Measurements from ENCODE around the gene C3orf52.

Gene C3orf52

DNA sequence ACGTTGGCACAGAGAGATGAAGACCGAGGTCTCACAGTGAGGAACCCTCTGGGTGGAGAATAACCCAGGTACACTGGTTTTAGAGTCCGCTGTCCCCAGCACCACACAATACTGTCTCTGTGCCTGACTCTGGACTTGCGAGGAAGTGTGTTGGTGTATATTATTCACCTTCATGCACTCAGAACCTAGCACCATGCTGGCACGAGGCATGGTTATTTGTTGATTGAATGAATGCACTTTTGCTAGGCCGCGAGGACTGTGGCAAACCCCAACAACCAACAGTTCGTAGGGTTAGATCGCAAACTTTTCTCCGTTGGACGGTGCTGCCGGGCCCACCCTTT lies 484 bp upstream of the C3orf52 start:
- in situ Hi-C loops (cut with MboI; ENCODE audit: low sequenced_read_pairs): no loop called here

DNA sequence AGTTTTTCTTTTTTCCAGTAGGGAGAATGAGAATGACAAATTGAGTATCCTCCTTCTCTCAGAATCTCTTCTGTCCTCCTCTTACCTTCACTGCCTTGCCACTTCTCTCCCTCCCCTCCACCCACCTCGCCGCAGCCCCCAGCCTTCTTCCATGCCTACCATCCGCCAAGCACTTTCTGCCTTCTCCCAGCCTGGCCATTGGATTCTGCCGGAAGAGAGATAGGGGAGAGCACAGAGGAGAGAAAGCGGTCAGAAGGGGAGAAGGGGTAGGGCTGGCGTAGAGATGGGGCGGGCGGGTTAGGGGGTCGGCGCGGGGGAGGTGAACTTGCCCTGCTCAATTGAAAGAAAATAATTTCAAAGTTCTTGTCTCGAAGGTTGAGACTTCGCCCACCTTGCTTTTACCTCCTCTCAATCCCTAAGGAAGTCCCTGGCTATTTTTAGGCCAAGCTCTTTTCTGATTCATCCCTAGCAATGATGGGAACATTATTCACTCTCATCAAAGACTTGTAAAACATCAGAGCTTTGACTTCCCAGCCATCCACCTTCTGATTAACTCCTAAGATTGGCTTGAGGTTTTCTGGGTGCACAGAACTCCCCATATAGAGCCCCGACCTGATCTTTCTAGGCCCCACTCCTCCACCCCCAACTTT lies 811 bp downstream of the C3orf52 start:
- in situ Hi-C loops (cut with MboI; ENCODE audit: low sequenced_read_pairs): no loop called here

DNA sequence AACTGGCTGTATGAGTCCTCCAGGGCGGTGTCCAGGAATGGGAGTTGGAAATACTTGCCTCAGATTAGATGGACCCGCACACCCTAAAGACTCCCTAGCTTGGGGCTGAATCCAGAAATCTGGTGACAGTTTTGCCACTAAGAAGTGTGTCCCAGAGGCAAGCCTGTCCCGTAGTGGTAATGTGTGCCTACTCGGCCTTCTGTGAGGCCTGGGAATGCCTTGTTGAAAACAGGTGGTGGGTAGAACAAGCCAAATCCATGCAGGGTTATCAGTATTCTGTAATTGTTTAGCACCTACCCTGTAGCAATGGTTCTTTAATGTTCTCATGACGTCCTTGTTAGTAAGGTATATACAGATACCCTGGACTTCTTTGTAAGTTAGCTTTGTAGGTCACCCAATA lies 1.6 kb downstream of the C3orf52 start:
- in situ Hi-C loops (cut with MboI; ENCODE audit: low sequenced_read_pairs): no loop called here

DNA sequence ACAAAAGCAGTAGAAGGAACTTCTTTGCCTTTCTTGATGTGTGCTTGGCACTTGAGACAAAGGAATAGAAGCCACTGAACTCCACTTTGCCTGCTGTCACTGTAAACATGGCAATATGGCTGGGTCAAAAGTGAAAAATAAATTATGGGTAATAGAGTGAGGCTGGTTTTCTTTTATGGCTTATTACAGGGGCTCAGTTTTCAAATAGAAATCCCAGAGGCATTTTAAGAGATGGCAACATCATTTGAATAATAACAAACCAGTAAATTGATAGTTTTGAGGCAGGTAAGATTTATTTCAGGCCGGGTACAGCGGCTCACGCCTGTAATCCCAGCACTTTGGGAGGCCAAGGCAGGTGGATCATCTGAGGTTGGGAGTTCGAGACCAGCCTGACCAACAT lies 2.8 kb downstream of the C3orf52 start:
- in situ Hi-C loops (cut with MboI; ENCODE audit: low sequenced_read_pairs): no loop called here

- in situ Hi-C loops (cut with MboI; ENCODE audit: low sequenced_read_pairs): no loop called here
Observed at GRCh38 chr3:112089956-112090886, 4.0 kb downstream of the C3orf52 start.

GRCh38 chr3:112090887-112091586 lies 4.8 kb downstream of the C3orf52 start:
- in situ Hi-C loops (cut with MboI; ENCODE audit: low sequenced_read_pairs): no loop called here

DNA sequence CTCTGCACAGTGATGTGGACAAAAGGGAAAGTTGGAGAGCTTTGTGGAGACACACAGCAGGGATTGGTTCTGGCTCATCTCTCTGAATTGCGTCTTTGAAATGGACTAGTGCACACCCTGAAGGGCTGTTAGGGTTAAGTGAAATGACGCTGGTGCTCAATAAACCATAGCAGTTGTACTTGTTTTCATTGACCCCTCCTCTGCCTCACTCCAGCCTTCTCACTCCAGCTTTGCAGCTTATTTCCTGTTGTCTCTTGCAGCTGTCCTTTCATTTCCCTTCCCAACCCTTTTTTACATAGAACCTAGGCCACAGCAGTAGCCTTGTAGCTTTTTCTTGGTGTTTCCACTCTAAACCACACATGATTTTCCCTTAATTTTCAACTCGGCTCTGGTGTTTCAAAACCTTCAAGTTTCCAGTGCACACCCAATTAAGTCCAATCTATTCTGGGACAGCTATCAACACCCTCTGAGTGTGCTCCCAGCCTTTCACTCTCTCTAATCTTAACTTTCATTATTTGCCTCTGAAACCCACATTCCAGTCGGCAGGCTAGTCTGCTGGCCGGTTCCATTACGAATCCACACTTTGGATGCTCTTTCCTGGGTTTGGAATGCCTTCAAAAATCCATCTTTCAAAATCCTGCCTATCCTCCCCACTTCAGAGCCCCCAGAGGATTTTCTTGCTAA lies 6.4 kb downstream of the C3orf52 start:
- in situ Hi-C loops (cut with MboI; ENCODE audit: low sequenced_read_pairs): no loop called here

DNA sequence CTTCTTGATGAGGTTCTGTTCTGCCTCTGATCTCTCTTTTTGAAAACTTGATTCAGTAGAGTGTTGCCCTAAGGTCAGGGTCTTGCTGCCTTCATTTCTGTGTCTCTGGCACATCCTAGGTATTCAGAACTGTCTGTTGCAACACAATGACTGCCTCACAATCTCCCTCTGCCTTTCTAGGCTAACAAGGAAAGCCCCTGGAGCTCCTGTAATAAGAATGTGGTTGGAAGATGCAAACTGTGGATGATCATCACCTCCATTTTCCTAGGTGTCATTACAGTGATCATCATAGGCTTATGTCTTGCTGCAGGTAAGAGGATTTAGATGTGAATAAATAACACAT lies 7.0 kb downstream of the C3orf52 start:
- in situ Hi-C loops (cut with MboI; ENCODE audit: low sequenced_read_pairs): no loop called here

- in situ Hi-C loops (cut with MboI; ENCODE audit: low sequenced_read_pairs): no loop called here
Observed at GRCh38 chr3:112095731-112096130, 9.5 kb downstream of the C3orf52 start.

- in situ Hi-C loops (cut with MboI; ENCODE audit: low sequenced_read_pairs): no loop called here
Observed at GRCh38 chr3:112096176-112096575, 10.0 kb downstream of the C3orf52 start.

DNA sequence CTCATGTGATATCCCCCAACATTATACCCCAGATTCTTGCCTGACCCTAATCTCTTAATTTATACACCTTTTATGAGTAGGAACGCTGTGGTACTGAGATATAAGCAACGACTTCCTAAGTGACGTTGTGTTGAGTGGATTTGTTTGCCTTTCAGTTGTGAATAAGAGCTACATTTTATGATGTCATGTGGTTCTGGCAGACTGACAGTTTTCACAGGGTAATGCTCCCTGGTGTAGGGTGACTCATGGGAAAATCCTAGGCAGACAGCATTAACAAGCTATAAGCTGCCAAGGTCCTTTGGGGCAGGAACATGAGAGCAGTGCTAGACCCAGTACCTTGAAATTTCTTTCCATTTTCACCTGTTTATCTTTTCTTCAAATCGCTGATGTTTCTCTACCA lies 11.2 kb downstream of the C3orf52 start:
- in situ Hi-C loops (cut with MboI; ENCODE audit: low sequenced_read_pairs): no loop called here

- in situ Hi-C loops (cut with MboI; ENCODE audit: low sequenced_read_pairs): no loop called here
Observed at GRCh38 chr3:112101916-112102315, 15.7 kb downstream of the C3orf52 start.

- in situ Hi-C loops (cut with MboI; ENCODE audit: low sequenced_read_pairs): no loop called here
Observed at GRCh38 chr3:112104774-112105173, 18.6 kb downstream of the C3orf52 start.

- in situ Hi-C loops (cut with MboI; ENCODE audit: low sequenced_read_pairs): no loop called here
Observed at GRCh38 chr3:112109322-112109721, 23.1 kb downstream of the C3orf52 start.

DNA sequence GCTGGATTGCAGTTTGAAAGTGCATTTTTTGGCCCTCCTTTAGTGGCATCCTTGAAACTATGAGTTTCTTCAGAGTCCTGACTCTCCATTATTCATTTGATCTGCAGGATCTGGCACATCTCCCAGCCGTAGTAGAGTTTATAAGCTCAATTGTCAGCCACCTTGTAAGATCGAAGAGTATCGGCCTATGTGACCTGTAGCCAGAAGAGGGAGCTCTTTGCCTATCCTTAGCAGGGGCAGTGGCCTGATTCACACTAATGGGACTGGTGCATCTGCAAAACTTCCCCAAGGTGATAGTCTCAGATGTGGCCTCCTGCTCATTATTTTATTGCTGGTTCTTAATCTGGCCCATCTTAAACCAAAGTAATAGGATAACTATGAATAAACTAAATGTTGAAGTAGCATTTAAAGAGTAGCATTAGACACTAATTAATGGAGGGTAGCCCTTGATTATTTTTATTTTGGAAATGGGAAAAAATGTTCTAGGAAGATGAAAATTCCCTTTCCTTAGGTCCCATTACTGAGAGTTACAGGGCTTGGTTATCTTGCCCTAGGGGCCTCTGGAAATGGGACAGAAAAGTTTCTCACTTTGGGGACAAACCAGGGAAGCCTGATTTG lies 25.7 kb downstream of the C3orf52 start:
- in situ Hi-C loops (cut with MboI; ENCODE audit: low sequenced_read_pairs): loop anchor here (10.0 kb wide), 1 partner anchor 413 kb away; no protein-coding TSS in a partner anchor

DNA sequence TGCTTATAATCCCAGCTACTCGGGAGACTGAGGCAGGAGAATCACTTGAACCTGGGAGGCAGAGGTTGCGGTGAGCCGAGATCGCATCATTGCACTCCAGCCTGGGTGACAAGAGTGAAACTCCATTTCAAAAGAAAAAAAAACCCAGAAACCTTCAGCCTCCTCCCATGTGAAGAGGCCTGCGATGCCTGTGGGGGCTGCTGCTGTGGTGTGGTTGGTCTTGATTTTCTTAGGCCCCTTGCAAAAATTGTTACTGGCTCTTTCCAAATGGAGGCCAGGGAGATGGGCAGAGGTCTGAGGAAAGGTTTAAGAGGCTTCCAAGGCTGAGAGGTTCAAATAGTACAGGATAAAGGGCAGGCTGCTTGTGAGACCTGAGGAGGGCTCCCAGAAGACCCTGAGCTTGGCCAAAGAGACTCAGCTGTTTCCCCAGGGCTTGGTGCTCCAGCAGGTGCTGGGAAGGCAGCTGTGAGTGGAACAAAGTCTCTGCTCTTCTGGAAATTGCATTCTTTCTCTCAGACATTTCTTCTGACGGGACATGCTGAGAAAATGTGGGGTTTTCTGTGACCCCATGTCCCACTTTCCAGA lies 28.5 kb downstream of the C3orf52 start:
- in situ Hi-C loops (cut with MboI; ENCODE audit: low sequenced_read_pairs): loop anchor here (10.0 kb wide), 1 partner anchor 410 kb away; no protein-coding TSS in a partner anchor

- in situ Hi-C loops (cut with MboI; ENCODE audit: low sequenced_read_pairs): loop anchor here (10.0 kb wide), 1 partner anchor 410 kb away; no protein-coding TSS in a partner anchor
Observed at GRCh38 chr3:112115161-112115739, 29.1 kb downstream of the C3orf52 start.

DNA sequence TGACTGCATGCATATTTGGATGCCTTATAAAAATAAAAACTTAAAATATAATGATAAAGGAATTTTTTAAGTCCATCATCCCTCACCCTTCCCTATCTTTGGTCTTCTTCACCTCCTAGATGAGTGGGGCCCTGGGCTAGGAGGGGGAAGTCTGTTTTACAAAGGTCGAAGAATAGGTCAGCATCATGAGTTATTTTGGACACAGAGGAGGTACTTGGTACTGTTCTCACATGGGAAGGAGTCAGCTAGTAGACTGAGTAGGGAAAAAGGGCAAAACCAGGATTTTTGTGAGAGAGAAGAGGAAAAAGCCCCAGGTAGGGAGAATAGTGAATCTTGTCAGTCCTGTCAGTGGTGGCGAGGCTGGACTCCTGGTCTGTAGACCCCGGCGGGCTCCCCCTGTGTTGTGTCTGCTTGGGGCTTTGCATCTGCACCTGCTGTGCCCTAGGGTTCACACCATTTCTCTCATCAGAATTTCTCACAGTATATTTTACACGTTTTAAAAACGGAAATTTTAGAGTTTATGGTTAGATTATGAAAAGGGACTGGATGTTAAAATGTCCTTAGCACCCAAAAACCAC lies 29.7 kb downstream of the C3orf52 start:
- in situ Hi-C loops (cut with MboI; ENCODE audit: low sequenced_read_pairs): loop anchor here (10.0 kb wide), 1 partner anchor 409 kb away; no protein-coding TSS in a partner anchor

DNA sequence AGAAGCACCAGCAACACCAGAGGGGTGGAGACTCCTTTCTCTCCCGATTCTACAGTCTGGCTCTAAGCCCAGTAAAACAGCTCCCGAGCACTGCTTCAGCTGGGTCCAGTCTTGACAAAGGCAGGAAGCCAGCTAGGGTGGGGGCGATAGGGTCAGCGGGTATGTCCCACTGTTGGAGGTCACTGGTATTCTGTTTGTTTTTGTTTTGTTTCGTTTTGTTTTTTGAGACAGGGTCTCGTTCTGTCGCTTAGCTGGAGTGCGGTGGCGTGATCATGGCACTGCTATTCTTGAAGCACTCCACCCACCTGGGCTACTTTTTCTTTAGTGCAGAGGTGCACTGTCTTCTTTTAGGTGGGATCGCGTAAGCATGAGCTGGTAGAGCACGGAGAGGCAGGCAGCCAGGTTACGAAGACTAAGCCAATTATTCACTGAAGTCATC lies 30.6 kb downstream of the C3orf52 start:
- in situ Hi-C loops (cut with MboI; ENCODE audit: low sequenced_read_pairs): loop anchor here (10.0 kb wide), 1 partner anchor 408 kb away; no protein-coding TSS in a partner anchor
